D721Med (cell line): ENCODE measurements around the gene GH2.

Experiments
- DNase-seq: peaks from one replicate; pipeline ENCODE4 v3.0.0; 2011; ENCODE audit warnings: low spot score; ENCODE audit not compliant: insufficient read length
- FAIRE-seq: peaks from 2 replicates; lab custom pipeline; 2011; peaks lifted over from hg19 to GRCh38; lab: Jason Lieb, UNC
- CTCF ChIP-seq: IDR thresholded peaks from 2 replicates; pipeline ENCODE4 v1.5.1; 2012; ENCODE audit warnings: mild to moderate bottlenecking, control low read depth; ENCODE audit not compliant: insufficient read depth; ENCODE audit errors: missing control alignments

Gene GH2

GRCh38 chr17:63830904-63831491 lies 50.7 kb downstream of the GH2 start:
- DNase-seq (no peak), FAIRE-seq (no peak)
- TF ChIP-seq CTCF: no peak

GRCh38 chr17:63830278-63830677 lies 51.5 kb downstream of the GH2 start:
- FAIRE-seq (no peak), DNase-seq (no peak)
- TF ChIP-seq CTCF: no peak
